Natural killer cell (primary cell): ENCODE data around the gene MRI1. TPM values are rescaled to one million over a fixed set of nuclear protein-coding genes. Genes with fewer than 3 reads are reported as not detected.

Source experiments
- ATAC-seq, 3 donors: fragments of 150-1000 bp in 2 of 3; fragments of 200-7000 bp in 1 of 3; cut with Tn5 transposase; 1 replicate in 1 of 3; 2 replicates in 2 of 3; pipeline ENCODE4 v1.10.0; 2021; ENCODE audit warnings: mild to moderate bottlenecking in 2 of 3, moderate library complexity in 2 of 3
- DNase-seq, 2 donors: peaks; one replicate each; pipeline versions ENCODE4 v3.0.0 to v3.0.0-alpha.2; 2013 to 2021; ENCODE audit warnings: mixed read lengths in 1 of 2
- H3K27ac ChIP-seq: one replicate; pipeline ENCODE4 v1.5.1; 2013; ENCODE audit warnings: mild to moderate bottlenecking, low read length
- H3K27me3 ChIP-seq: one replicate; pipeline ENCODE4 v1.6.1; 2013; ENCODE audit warnings: low read length; ENCODE audit not compliant: control insufficient read depth, insufficient read depth
- H3K36me3 ChIP-seq: one replicate; pipeline ENCODE4 v1.6.1; 2013; ENCODE audit warnings: low read length; ENCODE audit not compliant: control insufficient read depth, insufficient read depth
- H3K4me1 ChIP-seq: one replicate; pipeline ENCODE4 v1.6.1; 2013; ENCODE audit warnings: low read length; ENCODE audit not compliant: control insufficient read depth, insufficient read depth
- H3K4me3 ChIP-seq: one replicate; pipeline ENCODE4 v1.5.1; 2013; ENCODE audit warnings: low read length
- H3K9me3 ChIP-seq: one replicate; pipeline ENCODE4 v1.6.1; 2013; ENCODE audit warnings: low read length; ENCODE audit not compliant: control insufficient read depth, insufficient read depth
- H3K27ac Mint-ChIP-seq, 2 donors: one replicate each; pipeline ENCODE4 v1.8.0; 2022; ENCODE audit warnings: mild to moderate bottlenecking in 2 of 2, mixed read lengths in 2 of 2, moderate library complexity in 1 of 2
- H3K27me3 Mint-ChIP-seq, 2 donors: one replicate each; pipeline ENCODE4 v1.8.0; 2022; ENCODE audit warnings: low read depth in 2 of 2, mixed read lengths in 2 of 2
- H3K36me3 Mint-ChIP-seq: one replicate; pipeline ENCODE4 v1.8.0; 2022; ENCODE audit warnings: mixed read lengths
- H3K4me1 Mint-ChIP-seq, 2 donors: one replicate each; pipeline ENCODE4 v1.8.0; 2022; ENCODE audit warnings: mixed read lengths in 2 of 2
- H3K4me3 Mint-ChIP-seq: one replicate; pipeline ENCODE4 v1.8.0; 2022; ENCODE audit warnings: mild to moderate bottlenecking, moderate library complexity, mixed read lengths
- H3K9me3 Mint-ChIP-seq, 2 donors: one replicate each; pipeline ENCODE4 v1.8.0; 2022; ENCODE audit warnings: mixed read lengths in 2 of 2
- CTCF ChIP-seq: fragments of 200-600 bp; IDR thresholded peaks from one replicate; pipeline ENCODE4 v1.8.0; 2022; ENCODE audit warnings: antibody characterized with exemption
- WGBS: methylation state at CpG from one replicate; pipeline ENCODE4 v1.1.7; 2013; ENCODE audit warnings: missing lambda C conversion rate; ENCODE audit not compliant: insufficient coverage; 5-methylcytosine and 5-hydroxymethylcytosine counted together
- intact Hi-C: fragments of 100-400 bp; cut with micrococcal nuclease; formaldehyde crosslinking; loops from one replicate; pipeline ENCODE4 v1.14.2; 2022
- total RNA-seq, 4 donors: library from RNA; stranded (reverse); fragments of 120-200 nt in 1 of 4; gene quantifications; one replicate each; pipeline versions ENCODE4 v1.2.3 to v1.2.4, GENCODE V29; 2013 to 2022

MRI1 gene
- total RNA-seq, 3 donors from 2014 or later (not counting 1 experiment from before 2014, with no cell fraction given): 25.7 to 35.4 (median 26.7) TPM

GRCh38 chr19:13761423-13761822 lies 2.9 kb upstream of the MRI1 start:
- TF ChIP-seq CTCF: no peak
- no peak overlapping the region for H3K27ac Mint-ChIP-seq
- peaks cover 16% of the 10 kb centered on the region for H3K4me1 ChIP-seq
- H3K36me3 Mint-ChIP-seq: peaks cover 8% of the 10 kb centered on the region
- ATAC-seq: no peak
- no peaks in the 10 kb centered on the region for H3K9me3 ChIP-seq
- H3K27me3 ChIP-seq: no peaks in the 10 kb centered on the region
- H3K9me3 Mint-ChIP-seq: no peaks in the 10 kb centered on the region
- H3K27ac ChIP-seq: no peak overlapping the region
- intact Hi-C loops: no loop called here
- H3K4me3 Mint-ChIP-seq: no peak overlapping the region
- 89% methylated on average over 8 of the region's 8 CpGs for WGBS
- H3K4me1 Mint-ChIP-seq: peaks cover 10 to 15% of the 10 kb centered on the region in 2 donors
- H3K4me3 ChIP-seq: no peak overlapping the region
- peaks cover 42% of the 10 kb centered on the region for H3K36me3 ChIP-seq
- H3K27me3 Mint-ChIP-seq: no peaks in the 10 kb centered on the region
- no peak for DNase-seq

DNA sequence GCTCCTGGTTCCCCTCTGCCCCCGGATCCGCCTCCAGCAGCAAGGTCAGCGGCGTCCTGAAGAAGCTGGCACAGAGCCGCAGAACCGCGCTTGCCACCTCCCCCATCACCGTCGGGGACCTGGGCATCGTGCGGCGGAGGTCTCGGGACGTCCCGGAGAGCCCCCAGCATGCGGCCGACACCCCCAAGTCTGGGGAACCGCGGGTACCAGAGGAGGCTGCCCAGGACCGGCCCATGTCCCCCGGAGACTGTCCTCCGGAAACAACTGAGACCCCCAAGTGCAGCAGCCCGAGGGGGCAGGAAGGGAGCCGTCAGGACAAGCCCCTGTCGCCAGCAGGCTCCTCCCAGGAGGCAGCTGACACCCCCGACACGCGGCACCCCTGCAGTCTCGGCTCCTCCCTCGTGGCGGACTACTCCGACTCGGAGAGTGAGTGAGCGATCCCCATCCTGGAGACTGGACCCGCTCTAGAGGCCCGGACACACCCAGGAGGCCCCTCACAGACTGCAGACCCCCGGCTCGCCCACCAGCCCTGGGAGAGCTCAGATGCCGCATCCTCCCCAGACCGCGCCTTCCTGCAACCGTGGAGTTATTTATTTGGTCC lies 1.6 kb upstream of the MRI1 start:
- intact Hi-C loops: no loop called here
- Histone ChIP-seq H3K4me3 (no peak overlapping the region), H3K4me1 (peaks cover 16% of the 10 kb centered on the region), H3K36me3 (peaks cover 29% of the 10 kb centered on the region), H3K27me3 (no peaks in the 10 kb centered on the region), H3K9me3 (no peaks in the 10 kb centered on the region), H3K27ac (no peak overlapping the region)
- H3K27ac Mint-ChIP-seq: no peak overlapping the region
- H3K9me3 Mint-ChIP-seq: no peaks in the 10 kb centered on the region
- H3K36me3 Mint-ChIP-seq: peaks cover 8% of the 10 kb centered on the region
- DNase-seq (no peak), ATAC-seq (no peak)
- no peaks in the 10 kb centered on the region for H3K27me3 Mint-ChIP-seq
- H3K4me1 Mint-ChIP-seq: peaks cover 10 to 15% of the 10 kb centered on the region in 2 donors
- no peak overlapping the region for H3K4me3 Mint-ChIP-seq
- WGBS: 96% methylated on average over 41 of the region's 42 CpGs
- TF ChIP-seq CTCF: no peak

DNA sequence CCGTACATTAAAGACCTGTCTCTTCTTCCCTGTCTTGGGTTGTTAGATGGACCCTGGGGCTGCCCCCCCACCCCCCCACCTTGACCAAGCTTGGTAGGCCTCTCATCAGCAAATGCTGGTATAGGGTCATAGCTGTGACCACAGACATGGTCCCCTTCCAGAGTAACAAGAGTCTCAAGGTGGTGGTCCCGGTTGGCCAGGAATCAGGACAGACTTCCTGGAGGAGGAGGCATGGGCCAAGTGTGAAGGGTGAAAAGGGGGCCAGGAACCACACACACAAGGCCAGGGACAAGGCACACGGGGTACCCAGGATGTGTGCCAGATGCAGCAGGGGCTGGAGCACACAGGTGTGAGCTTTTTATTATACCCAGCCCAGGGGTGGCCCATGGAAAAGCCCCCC lies 1.1 kb upstream of the MRI1 start:
- Histone ChIP-seq H3K27ac (no peak overlapping the region), H3K4me3 (no peak overlapping the region), H3K36me3 (peaks cover 25% of the 10 kb centered on the region), H3K9me3 (no peaks in the 10 kb centered on the region), H3K27me3 (no peaks in the 10 kb centered on the region), H3K4me1 (peaks cover 16% of the 10 kb centered on the region)
- 90% methylated on average over 3 of the region's 3 CpGs for WGBS
- ATAC-seq (no peak), DNase-seq (no peak)
- Mint-ChIP-seq H3K27me3 (no peaks in the 10 kb centered on the region), H3K27ac (no peak overlapping the region), H3K4me1 (peaks cover 10 to 15% of the 10 kb centered on the region in 2 donors), H3K9me3 (no peaks in the 10 kb centered on the region), H3K4me3 (peak overlapping the region; percentile 71), H3K36me3 (peaks cover 4% of the 10 kb centered on the region)
- TF ChIP-seq CTCF: no peak
- intact Hi-C loops: no loop called here
